Skeletal muscle tissue (tissue), 4 donors: ENCODE data around the gene OR5M10. TPM values are rescaled to one million over a fixed set of nuclear protein-coding genes. Genes with fewer than 3 reads are reported as not detected.
"Not testable (repeated sequence)": the region's sequence is repeated elsewhere in the genome, so short reads cannot be mapped to it uniquely, and the experiment has no call there.

Source experiments
- H3K27ac ChIP-seq: one replicate; pipeline ENCODE4 v1.7.0; 2013; ENCODE audit warnings: mild to moderate bottlenecking, low read depth, low read length, inconsistent platforms
- H3K27me3 ChIP-seq, 3 donors: one replicate each; pipeline ENCODE4 v1.7.0; 2013; ENCODE audit warnings: low read length in 3 of 3; ENCODE audit not compliant: control insufficient read depth in 3 of 3, insufficient read depth in 3 of 3
- H3K36me3 ChIP-seq, 3 donors: one replicate each; pipeline ENCODE4 v1.7.0; 2013; ENCODE audit warnings: low read length in 3 of 3; ENCODE audit not compliant: control insufficient read depth in 3 of 3, insufficient read depth in 3 of 3
- H3K4me1 ChIP-seq, 3 donors: one replicate each; pipeline ENCODE4 v1.7.0; 2013; ENCODE audit warnings: low read length in 3 of 3, mild to moderate bottlenecking in 3 of 3; ENCODE audit not compliant: control insufficient read depth in 3 of 3, insufficient read depth in 3 of 3
- H3K4me3 ChIP-seq, 3 donors: one replicate each; pipeline ENCODE4 v1.7.0; 2013; ENCODE audit warnings: low read length in 3 of 3
- H3K9ac ChIP-seq, 3 donors: one replicate each; pipeline ENCODE4 v1.7.0; 2013; ENCODE audit warnings: low read length in 3 of 3, mild to moderate bottlenecking in 3 of 3, moderate library complexity in 2 of 3, low read depth in 1 of 3
- H3K9me3 ChIP-seq, 3 donors: one replicate each; pipeline ENCODE4 v1.7.0; 2013; ENCODE audit warnings: low read length in 3 of 3; ENCODE audit not compliant: control insufficient read depth in 3 of 3
- total RNA-seq: library from RNA; depleted of rRNA; stranded (reverse); fragments of >200 nt; gene quantifications from one replicate; pipeline ENCODE4 v1.2.3, GENCODE V29; 2014
- donor health status: Osteomylitis.

The OR5M10 gene
- not detected for total RNA-seq

GRCh38 chr11:56577621-56578020, at the start of gene OR5M10:
Gene OR5M10 (minus strand): TSS chr11:56577721. CDS start chr11:56577721, 0 bp downstream.
- H3K27ac ChIP-seq, result no peak within 1 kb of the TSS
- H3K27me3 ChIP-seq, result no peaks in the 10 kb centered on the region
- H3K9me3 ChIP-seq, result no peaks in the 10 kb centered on the region
- H3K4me1 ChIP-seq, result no peaks in the 10 kb centered on the region
- no peaks in the 10 kb centered on the region for H3K36me3 ChIP-seq
- H3K9ac ChIP-seq, result no peak within 1 kb of the TSS
- no peak within 1 kb of the TSS for H3K4me3 ChIP-seq

GRCh38 chr11:56625946-56626345, 48.4 kb upstream of the OR5M10 start:
- Histone ChIP-seq H3K4me1 (no peaks in the 10 kb centered on the region), H3K27ac (no peak overlapping the region), H3K36me3 (no peaks in the 10 kb centered on the region), H3K9ac (no peak overlapping the region), H3K27me3 (no peaks in the 10 kb centered on the region), H3K4me3 (no peak overlapping the region), H3K9me3 (no peaks in the 10 kb centered on the region)

GRCh38 chr11:56624661-56625110, 47.2 kb upstream of the OR5M10 start:
- Histone ChIP-seq H3K4me1 (no peaks in the 10 kb centered on the region), H3K9me3 (no peaks in the 10 kb centered on the region), H3K9ac (no peak overlapping the region), H3K27me3 (no peaks in the 10 kb centered on the region), H3K27ac (no peak overlapping the region), H3K4me3 (no peak overlapping the region), H3K36me3 (no peaks in the 10 kb centered on the region)

GRCh38 chr11:56611174-56611573, 33.7 kb upstream of the OR5M10 start:
- Histone ChIP-seq H3K4me3 (no peak overlapping the region), H3K27me3 (no peaks in the 10 kb centered on the region), H3K27ac (no peak overlapping the region), H3K9me3 (no peaks in the 10 kb centered on the region), H3K9ac (no peak overlapping the region), H3K4me1 (no peaks in the 10 kb centered on the region), H3K36me3 (no peaks in the 10 kb centered on the region)

GRCh38 chr11:56592088-56592717, 14.7 kb upstream of the OR5M10 start:
- H3K36me3 ChIP-seq, H3K4me3 ChIP-seq, H3K27ac ChIP-seq, H3K27me3 ChIP-seq, H3K9me3 ChIP-seq, H3K9ac ChIP-seq, H3K4me1 ChIP-seq: not testable (repeated sequence)

GRCh38 chr11:56558574-56558973, 18.9 kb downstream of the OR5M10 start:
- H3K9me3 ChIP-seq, result no peaks in the 10 kb centered on the region
- H3K4me1 ChIP-seq, result no peaks in the 10 kb centered on the region
- no peak overlapping the region for H3K9ac ChIP-seq
- no peak overlapping the region for H3K4me3 ChIP-seq
- no peaks in the 10 kb centered on the region for H3K36me3 ChIP-seq
- no peaks in the 10 kb centered on the region for H3K27me3 ChIP-seq
- no peak overlapping the region for H3K27ac ChIP-seq

GRCh38 chr11:56554691-56555090, 22.8 kb downstream of the OR5M10 start:
- not testable (repeated sequence) for H3K27ac ChIP-seq, H3K9me3 ChIP-seq, H3K4me3 ChIP-seq, H3K4me1 ChIP-seq, H3K27me3 ChIP-seq, H3K36me3 ChIP-seq, H3K9ac ChIP-seq

GRCh38 chr11:56545531-56545930, 32.0 kb downstream of the OR5M10 start:
- Histone ChIP-seq H3K9ac (no peak overlapping the region), H3K4me3 (no peak overlapping the region), H3K4me1 (no peaks in the 10 kb centered on the region), H3K36me3 (no peaks in the 10 kb centered on the region), H3K9me3 (no peaks in the 10 kb centered on the region), H3K27ac (no peak overlapping the region), H3K27me3 (no peaks in the 10 kb centered on the region)

- Histone ChIP-seq H3K9me3 (no peaks in the 10 kb centered on the region), H3K27me3 (no peaks in the 10 kb centered on the region), H3K27ac (no peak overlapping the region), H3K4me1 (no peaks in the 10 kb centered on the region), H3K4me3 (no peak overlapping the region), H3K36me3 (no peaks in the 10 kb centered on the region), H3K9ac (no peak overlapping the region)
These were observed 33.8 kb downstream of the OR5M10 start for GRCh38 chr11:56543739-56544138.

GRCh38 chr11:56543157-56543556, 34.4 kb downstream of the OR5M10 start, which contains the start of gene OR5M11:
Gene OR5M11 (minus strand): TSS chr11:56543257. CDS start chr11:56543257, 0 bp downstream.
- Histone ChIP-seq H3K4me1 (no peaks in the 10 kb centered on the region), H3K27me3 (no peaks in the 10 kb centered on the region), H3K9me3 (no peaks in the 10 kb centered on the region), H3K9ac (no peak within 1 kb of the TSS), H3K4me3 (no peak within 1 kb of the TSS), H3K27ac (no peak within 1 kb of the TSS), H3K36me3 (no peaks in the 10 kb centered on the region)
